Measurements from ENCODE around the gene TBC1D2B.
"Not testable (repeated sequence)": the region's sequence is repeated elsewhere in the genome, so short reads cannot be mapped to it uniquely, and the experiment has no call there.

Gene TBC1D2B

DNA sequence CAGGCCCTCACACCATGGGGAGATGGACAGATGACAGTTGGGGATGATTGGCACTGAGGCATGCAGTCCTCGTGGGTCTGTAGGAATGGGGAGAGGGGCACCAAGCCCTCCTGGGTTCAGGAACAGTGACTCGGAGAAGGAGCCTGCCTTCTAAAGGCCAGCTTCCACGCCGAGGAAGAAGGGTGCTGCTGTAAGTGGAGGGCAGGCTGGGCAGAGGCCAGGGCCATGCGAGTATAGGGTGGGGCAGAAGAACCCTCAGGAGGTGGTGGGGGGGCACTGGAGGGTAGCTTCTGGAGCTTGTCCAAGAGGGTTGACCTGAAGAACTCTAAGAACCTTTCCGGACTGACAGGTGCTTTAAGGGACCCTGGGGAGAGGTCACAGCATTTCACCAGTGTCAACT, 104.8 kb downstream of the TBC1D2B start:
- DNase-seq, result not testable (repeated sequence)

- not testable (repeated sequence) for DNase-seq
Measured at GRCh38 chr15:77971875-77972274, 105.6 kb downstream of the TBC1D2B start.

- DNase-seq, result not testable (repeated sequence)
Measured at GRCh38 chr15:77970813-77971360, 106.6 kb downstream of the TBC1D2B start.

- no peak for DNase-seq
Measured at GRCh38 chr15:77969055-77969454, 108.5 kb downstream of the TBC1D2B start.

DNA sequence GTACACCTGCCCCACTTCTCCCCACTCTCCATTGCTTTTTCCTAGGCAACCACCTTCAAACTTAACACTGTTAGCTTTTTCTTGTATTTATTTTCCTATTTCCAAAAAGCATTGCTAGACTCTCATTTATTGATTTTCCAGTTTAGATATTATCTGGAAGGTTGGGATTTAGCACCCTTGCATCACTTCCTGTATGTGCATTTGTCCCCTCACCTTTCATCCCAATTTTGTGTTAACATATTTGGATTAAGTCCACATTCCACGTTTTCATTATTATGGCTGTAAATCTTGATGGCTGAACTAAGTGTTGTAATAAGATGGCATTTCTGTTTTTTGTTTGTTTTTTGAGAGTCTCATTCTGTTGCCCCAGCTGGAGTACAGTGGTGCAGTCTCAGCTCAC, 109.7 kb downstream of the TBC1D2B start:
- no peak for DNase-seq

GRCh38 chr15:77967235-77967615, 110.3 kb downstream of the TBC1D2B start:
- not testable (repeated sequence) for DNase-seq

DNA sequence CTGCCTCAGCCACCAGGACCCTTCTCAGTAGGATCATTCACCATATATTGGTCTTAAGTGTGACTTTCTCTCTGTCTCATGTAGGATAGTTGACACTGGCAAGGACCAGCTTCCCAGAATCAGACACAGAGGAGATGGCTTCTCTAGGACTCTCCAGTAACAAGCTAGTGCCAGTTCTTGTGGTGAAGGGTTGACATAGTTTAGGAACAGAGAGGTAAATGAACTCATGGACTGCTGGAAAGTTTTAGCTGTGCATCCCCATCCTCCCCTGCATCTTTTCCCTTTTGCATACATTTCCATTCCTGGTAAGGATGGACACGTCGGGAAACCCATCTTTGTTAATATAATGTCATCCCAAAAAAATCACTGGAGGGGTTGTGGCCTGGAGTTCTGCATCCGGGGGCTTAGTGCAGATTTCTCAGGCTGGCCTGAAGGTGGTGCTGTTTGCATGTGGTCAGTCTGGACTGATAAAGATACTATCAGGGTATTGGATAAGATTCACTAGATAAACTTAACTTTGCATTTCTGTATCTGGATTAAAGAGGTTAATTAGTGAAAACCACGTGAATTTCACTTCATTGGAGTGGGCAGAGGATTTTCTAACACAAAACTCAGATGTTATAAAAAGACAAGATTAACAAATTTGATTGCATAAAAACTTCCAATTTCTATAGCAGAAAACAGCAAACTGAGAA, 110.8 kb downstream of the TBC1D2B start:
- peak in 2 of 5 experiments; percentile 21 to 30 for DNase-seq

DNA sequence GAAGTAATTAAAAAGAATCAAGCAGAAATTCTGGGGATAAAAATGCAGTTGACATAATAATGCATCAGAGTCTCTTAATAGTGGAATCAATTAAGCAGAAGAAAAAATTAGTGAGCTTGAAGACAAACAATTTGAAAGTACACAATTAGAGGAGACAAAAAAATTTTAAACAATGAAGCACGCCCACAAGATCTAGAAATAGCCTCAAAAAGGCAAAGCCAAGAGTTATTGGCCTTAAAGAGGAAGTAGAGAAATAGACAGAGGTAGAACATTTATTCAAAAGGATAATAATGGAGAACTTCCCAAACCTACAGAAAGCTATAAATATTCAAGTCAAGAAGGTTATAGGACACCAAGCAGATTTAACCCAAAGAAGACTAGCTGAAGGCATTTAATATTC, 113.3 kb downstream of the TBC1D2B start:
- DNase-seq, result no peak

DNA sequence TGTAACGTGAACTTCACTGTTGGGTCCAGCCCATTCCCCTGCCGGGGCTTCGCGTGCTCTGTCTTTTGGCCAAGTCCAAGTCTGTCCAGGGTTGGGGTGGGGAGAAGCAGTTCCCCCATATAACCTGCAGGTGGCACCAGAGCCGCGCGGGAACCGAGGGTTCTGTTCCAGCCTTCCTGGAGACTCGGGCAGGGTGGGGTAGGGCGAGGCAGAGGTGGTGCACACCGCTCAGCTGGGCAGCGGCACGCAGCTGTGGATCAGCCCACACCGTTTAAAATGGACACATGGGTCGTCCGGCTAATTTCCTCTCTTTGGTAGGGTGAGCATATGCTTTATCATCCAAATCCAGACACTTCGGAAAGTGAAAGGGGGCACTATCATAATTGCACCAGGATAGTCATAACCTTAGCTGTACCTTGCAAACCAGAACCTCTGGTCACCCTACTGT, 118.1 kb downstream of the TBC1D2B start:
- DNase-seq, result peak; percentile 42 to 69 (median 62)

DNA sequence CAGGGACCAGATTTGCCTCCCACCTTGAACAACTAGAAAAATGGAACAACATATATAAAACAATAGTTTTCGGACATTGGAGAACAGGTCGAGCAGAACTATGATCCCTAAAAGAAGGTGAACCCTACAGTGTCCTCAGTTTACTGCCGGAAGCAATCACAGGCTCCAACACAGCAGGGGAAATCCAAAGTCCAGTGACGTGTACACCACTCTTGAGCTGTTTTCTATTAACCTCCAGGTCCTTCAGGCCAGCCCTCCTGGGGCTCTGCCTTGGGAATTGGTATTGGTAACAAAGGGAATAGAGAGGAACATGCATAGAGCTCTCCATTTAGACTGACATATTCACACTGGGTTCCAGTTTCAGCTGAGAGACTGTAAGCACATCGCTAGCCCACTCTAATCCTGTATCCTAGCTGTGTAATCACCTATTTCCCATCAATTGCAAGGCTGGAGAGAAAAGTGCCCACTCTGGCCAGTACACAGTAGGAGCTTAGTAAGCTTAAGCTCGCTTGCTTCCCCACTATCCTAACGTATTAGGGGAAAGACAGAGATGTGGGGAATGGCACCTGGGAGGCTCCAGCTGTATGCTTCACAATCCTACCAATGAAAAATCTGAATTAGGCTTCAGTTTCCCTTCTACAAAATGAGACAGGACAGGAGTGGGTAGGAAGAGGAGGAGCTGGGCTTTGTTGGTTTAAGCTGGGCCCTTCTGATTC, 118.6 kb downstream of the TBC1D2B start:
- DNase-seq, result not testable (repeated sequence)

DNA sequence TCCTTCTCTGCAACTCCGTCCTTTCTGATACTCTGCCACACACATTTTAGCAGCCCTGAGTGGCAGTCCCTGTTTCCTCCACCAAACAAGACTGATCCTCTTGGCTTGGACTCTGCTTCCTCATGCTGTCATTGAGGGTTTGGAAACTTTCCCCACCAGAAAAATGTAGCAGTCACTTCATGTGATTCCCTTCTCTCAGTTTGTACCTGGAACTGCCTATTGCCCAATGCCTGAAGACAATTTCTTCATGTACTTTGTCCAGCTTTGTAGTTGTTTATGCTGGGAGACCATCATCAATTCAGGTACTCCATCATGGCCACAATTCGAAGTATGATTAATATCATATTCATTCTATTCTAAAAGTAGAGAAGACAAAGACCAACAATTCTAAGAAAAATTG, 119.5 kb downstream of the TBC1D2B start:
- not testable (repeated sequence) for DNase-seq

DNA sequence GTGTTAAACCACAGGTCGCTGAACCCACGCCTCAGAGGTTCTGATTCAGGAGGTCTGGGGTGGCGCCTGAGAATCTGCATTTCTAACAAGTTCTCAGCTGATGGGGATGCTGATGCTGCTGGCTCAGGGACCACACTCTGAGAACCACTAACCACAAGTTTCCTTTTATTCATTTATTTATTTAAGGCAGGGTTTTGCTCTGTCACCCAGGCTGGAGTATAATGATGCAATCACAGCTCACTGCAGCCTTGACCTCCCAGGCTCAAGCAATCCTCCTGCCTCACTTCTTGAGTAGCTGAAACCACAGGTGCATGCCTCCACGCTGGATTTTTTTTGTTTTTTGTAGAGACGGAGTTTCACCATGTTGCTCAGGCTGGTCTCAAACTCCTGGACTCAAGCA, 123.6 kb downstream of the TBC1D2B start:
- peak in 2 of 5 experiments; percentile 46 to 82 for DNase-seq

DNA sequence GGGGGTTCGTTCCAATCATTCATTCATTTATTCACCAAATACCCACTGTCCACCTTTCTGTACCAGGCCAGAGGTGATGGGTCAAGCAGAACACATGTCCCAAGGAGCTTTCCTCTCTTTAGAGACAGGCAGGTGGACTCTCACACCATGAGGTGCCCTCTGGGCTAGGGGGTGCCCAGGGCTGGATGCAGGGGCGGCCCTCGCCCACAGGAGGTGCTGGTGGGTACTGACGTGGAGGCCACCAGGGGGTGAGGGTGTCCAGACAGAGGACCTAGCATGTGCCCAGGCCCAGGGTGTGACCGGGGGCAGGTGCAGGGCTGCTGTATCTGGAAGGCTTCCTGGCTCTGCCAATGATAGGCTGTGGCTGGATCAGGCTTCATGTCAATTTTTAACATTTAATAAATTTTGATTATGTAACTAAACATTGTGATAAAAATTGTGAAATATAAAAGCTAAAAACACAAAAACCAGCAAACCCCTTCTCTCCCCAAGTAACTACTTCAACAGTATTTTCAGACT, 124.5 kb downstream of the TBC1D2B start:
- DNase-seq, result not testable (repeated sequence)

DNA sequence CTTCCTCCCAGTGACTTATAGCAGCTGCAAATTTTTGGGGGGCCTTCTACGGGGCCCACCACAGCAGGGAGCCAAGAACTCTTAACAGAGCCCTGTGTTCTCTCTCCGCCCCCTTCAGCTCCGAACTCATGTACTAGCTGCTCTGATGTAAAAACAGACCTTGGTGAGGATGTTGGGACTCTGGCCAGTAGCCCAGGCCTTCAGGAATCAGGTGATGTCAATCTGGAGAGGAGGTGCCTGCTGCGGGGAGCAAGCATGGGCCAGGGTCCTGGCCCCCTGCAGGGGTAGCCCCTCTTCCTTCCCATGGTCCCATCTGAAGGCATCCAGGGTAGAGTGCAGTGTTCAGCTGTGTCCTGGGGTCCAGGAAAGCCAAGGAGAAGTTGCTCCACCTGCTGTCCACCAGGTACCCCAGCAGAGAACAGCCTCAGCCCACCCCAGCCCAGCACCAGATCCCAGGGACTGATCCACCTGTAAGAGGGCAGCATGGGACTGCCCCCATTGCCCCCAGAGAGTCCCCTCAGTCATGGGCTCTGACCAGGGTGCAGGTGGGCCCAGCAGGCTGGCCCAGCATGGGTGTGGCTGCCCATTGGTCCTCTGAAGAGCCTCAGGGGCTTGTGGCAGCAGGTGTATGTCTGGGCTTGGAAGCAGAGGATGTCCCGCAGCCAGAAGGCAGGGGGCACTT, 126.3 kb downstream of the TBC1D2B start:
- not testable (repeated sequence) for DNase-seq

- DNase-seq, result not testable (repeated sequence)
Measured at GRCh38 chr15:77950470-77950869, 127.0 kb downstream of the TBC1D2B start.

DNA sequence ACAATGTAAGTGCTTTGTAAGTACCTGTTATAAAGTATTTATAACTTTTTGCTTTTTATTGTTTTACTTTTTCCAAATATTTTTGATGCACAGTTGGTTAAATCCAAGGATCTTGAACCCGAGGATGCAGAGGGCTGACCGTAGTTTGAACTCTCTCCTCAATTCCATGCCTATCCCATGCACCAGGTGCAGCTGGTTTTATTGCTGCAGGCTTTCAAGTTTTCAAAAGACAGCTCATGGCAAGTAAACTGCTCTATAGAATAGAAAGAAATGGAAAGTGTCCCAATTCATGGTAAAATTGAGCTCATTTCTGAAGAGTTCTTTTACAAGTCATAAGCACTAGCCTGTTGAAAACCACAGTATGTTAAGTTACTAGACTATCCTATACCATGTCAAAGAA, 131.9 kb downstream of the TBC1D2B start:
- DNase-seq, result no peak

Measured in T-helper 2 cell (primary cell).